Endodermal cell (in vitro differentiated cells): ENCODE results near the gene KLHDC7B. TPM values are rescaled to one million over a fixed set of nuclear protein-coding genes. Genes with fewer than 3 reads are reported as not detected.

Experiments used
- DNase-seq: peaks from one replicate; pipeline ENCODE4 v3.0.0-alpha.2; 2017
- H3K27ac ChIP-seq: 2 replicates; pipeline ENCODE4 v1.5.1; 2013; ENCODE audit warnings: mild to moderate bottlenecking, low read depth, low read length, moderate library complexity
- H3K27me3 ChIP-seq: 2 replicates; pipeline ENCODE4 v1.6.1; 2013; ENCODE audit warnings: mild to moderate bottlenecking, low read length, moderate library complexity; ENCODE audit not compliant: insufficient read depth, control insufficient read depth, poor library complexity, severe bottlenecking
- H3K36me3 ChIP-seq: 2 replicates; pipeline ENCODE4 v1.7.0; 2013; ENCODE audit warnings: mild to moderate bottlenecking, low read length, moderate library complexity; ENCODE audit not compliant: control insufficient read depth, insufficient read depth
- H3K4me1 ChIP-seq: one replicate; pipeline ENCODE4 v1.7.0; 2013; ENCODE audit warnings: low read length; ENCODE audit not compliant: control insufficient read depth, insufficient read depth
- H3K4me3 ChIP-seq: 2 replicates; pipeline ENCODE4 v1.5.1; 2013; ENCODE audit warnings: mild to moderate bottlenecking, low read length, moderate library complexity
- H3K9ac ChIP-seq: 2 replicates; pipeline ENCODE4 v1.6.1; 2013; ENCODE audit warnings: mild to moderate bottlenecking, low read length, moderate library complexity; ENCODE audit not compliant: poor library complexity, severe bottlenecking; ENCODE audit errors: extremely low read depth
- H3K9me3 ChIP-seq: 2 replicates; pipeline ENCODE4 v1.6.1; 2013; ENCODE audit warnings: mild to moderate bottlenecking, low read length, moderate library complexity; ENCODE audit not compliant: control insufficient read depth
- H3K27ac Mint-ChIP-seq: 2 replicates; pipeline ENCODE4 v1.8.0; 2020; ENCODE audit warnings: mixed read lengths
- H3K27me3 Mint-ChIP-seq: 2 replicates; pipeline ENCODE4 v1.8.0; 2021; ENCODE audit warnings: mild to moderate bottlenecking, mixed read lengths; ENCODE audit not compliant: insufficient read depth
- H3K36me3 Mint-ChIP-seq: 2 replicates; pipeline ENCODE4 v1.8.0; 2020; ENCODE audit warnings: low read depth, mixed read lengths
- H3K4me1 Mint-ChIP-seq: 2 replicates; pipeline ENCODE4 v1.8.0; 2020; ENCODE audit warnings: mixed read lengths
- H3K4me3 Mint-ChIP-seq: 2 replicates; pipeline ENCODE4 v1.8.0; 2020; ENCODE audit warnings: mild to moderate bottlenecking, moderate library complexity, mixed read lengths
- H3K9me3 Mint-ChIP-seq: 2 replicates; pipeline ENCODE4 v1.8.0; 2020; ENCODE audit warnings: mild to moderate bottlenecking, mixed read lengths
- WGBS, 2 experiments: methylation state at CpG; one replicate each; pipeline versions ENCODE4 v1.1.5 to v1.1.7; 2013; ENCODE audit warnings: missing lambda C conversion rate in 2 of 2, mixed read lengths in 1 of 2; ENCODE audit not compliant: insufficient coverage in 1 of 2, insufficient read length in 1 of 2; 5-methylcytosine and 5-hydroxymethylcytosine counted together
- total RNA-seq, 2 donors: library from RNA; stranded (reverse); fragmentation: NEBNext Ultra II Directional in 1 of 2; extraction: Animal tissue kit (Norgen Biotek cat#: 25700) in 1 of 2; gene quantifications; 2 replicates in 1 of 2; 3 replicates in 1 of 2; pipeline ENCODE4 v1.2.1, GENCODE V29; 2021
- TF ChIP-seq, protein P1 (sequence below): fragments of 200-600 bp; sonication (generic); conservative IDR thresholded peaks from 2 replicates; pipeline ENCODE4 v1.5.0; 2021; ENCODE audit warnings: antibody characterized with exemption, mild to moderate bottlenecking

KLHDC7B gene
- total RNA-seq, 2 donors from 2014 or later = not detected

DNA sequence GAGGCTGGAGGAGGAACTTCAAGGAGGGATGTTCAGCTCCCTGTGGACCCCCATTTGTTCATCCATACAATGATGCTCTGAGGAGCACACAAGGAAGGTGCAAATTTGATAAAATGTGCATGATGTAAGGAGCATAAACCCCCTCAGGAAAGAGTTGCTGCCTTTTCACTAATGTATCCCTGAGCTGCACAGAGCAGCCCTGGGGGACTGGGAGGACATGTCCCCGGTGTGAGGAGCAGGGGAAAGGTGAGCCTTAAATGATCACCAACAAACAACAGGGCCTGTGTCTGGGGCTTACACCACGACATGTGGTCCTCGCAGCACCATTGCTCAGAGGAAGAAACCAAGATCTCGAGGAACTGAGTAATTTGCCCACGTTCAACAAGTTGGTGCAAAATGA lies 51.4 kb downstream of the KLHDC7B start:
- 82 to 94% methylated on average over 5 of the region's 5 CpGs for WGBS, 2 experiments
- H3K9me3 ChIP-seq = no peaks in the 10 kb centered on the region
- Mint-ChIP-seq H3K4me3 (no peak overlapping the region), H3K27ac (no peak overlapping the region), H3K4me1 (no peaks in the 10 kb centered on the region), H3K27me3 (peaks cover 62% of the 10 kb centered on the region), H3K36me3 (no peaks in the 10 kb centered on the region), H3K9me3 (no peaks in the 10 kb centered on the region)
- H3K27me3 ChIP-seq = peaks cover 56% of the 10 kb centered on the region
- no peak for DNase-seq
- H3K4me3 ChIP-seq = no peak overlapping the region
- H3K36me3 ChIP-seq = no peaks in the 10 kb centered on the region
- H3K4me1 ChIP-seq = no peaks in the 10 kb centered on the region
- TF ChIP-seq, protein P1, sequence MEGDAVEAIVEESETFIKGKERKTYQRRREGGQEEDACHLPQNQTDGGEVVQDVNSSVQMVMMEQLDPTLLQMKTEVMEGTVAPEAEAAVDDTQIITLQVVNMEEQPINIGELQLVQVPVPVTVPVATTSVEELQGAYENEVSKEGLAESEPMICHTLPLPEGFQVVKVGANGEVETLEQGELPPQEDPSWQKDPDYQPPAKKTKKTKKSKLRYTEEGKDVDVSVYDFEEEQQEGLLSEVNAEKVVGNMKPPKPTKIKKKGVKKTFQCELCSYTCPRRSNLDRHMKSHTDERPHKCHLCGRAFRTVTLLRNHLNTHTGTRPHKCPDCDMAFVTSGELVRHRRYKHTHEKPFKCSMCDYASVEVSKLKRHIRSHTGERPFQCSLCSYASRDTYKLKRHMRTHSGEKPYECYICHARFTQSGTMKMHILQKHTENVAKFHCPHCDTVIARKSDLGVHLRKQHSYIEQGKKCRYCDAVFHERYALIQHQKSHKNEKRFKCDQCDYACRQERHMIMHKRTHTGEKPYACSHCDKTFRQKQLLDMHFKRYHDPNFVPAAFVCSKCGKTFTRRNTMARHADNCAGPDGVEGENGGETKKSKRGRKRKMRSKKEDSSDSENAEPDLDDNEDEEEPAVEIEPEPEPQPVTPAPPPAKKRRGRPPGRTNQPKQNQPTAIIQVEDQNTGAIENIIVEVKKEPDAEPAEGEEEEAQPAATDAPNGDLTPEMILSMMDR = no peak
- H3K9ac ChIP-seq = no peak overlapping the region
- no peak overlapping the region for H3K27ac ChIP-seq

DNA sequence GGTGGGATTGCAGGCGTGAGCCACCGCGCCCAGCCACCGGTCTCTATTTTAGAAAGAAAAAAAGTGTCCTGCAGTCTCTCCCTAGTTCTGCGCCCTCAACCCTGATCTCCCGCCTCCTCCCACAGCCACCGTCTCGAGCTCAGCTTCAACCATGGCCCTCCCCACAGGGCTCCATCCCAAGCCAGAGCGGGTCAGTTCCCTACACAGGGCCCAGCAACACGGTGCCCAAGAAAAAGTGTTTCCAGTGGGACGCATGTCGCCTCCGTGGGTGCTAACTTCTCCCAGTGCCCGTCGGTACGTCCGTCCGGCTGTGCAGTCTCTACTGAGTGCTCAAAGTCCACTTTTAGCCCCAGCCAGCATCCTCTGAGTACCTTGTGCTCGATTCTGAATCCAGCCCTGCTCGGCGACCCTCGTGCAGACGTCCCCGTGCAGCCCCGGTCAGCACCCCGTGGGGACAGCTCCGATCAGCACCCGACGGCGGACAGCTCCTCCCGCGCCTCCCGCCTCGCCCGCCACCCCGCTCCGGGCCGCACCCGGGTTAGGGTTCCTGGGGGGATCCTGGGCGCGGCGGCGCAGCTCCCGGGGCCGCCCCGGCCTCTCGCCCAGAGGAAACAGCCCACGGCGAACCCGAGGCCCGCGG lies 54.2 kb downstream of the KLHDC7B start:
- H3K27ac Mint-ChIP-seq = no peak overlapping the region
- H3K9me3 Mint-ChIP-seq = no peaks in the 10 kb centered on the region
- H3K27ac ChIP-seq = no peak overlapping the region
- H3K27me3 ChIP-seq = peaks cover 83% of the 10 kb centered on the region
- H3K9me3 ChIP-seq = no peaks in the 10 kb centered on the region
- H3K4me3 Mint-ChIP-seq = peak overlapping the region; percentile 45
- no peaks in the 10 kb centered on the region for H3K4me1 ChIP-seq
- H3K4me1 Mint-ChIP-seq = no peaks in the 10 kb centered on the region
- no peak overlapping the region for H3K4me3 ChIP-seq
- no peaks in the 10 kb centered on the region for H3K36me3 Mint-ChIP-seq
- peak; percentile 91 for DNase-seq
- H3K27me3 Mint-ChIP-seq = peaks cover 83% of the 10 kb centered on the region
- no peaks in the 10 kb centered on the region for H3K36me3 ChIP-seq
- TF ChIP-seq, protein P1 = no peak
- H3K9ac ChIP-seq = no peak overlapping the region
- 20 to 30% methylated on average over 20 to 52 of the region's 52 CpGs for WGBS, 2 experiments

DNA sequence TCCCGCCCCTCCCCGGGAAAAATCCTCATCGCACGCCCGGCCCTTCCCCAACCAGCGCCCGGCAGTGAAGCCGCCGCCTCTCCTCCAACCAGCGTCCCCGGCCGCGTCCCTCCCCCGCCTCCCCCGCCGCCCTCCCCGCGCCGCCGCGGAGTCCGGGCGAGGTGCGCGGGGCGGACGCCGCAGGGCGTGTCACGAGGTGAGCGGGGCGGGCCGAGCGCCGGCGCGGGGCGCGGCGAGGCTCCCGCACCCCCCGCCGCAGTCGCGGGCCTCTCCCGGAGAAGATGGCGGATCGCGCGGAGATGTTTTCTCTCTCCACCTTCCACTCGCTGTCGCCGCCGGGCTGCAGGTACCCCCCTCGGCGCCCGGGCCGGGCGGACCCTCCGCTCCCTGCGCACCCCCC lies 54.8 kb downstream of the KLHDC7B start, which contains the start of gene MAPK8IP2:
MAPK8IP2 (plus strand) TSS at position 256 of the 400 bp plus-strand sequence; CDS start at position 282, 26 bp downstream.
- Mint-ChIP-seq H3K9me3 (no peaks in the 10 kb centered on the region), H3K27ac (no peak within 1 kb of the TSS), H3K36me3 (no peaks in the 10 kb centered on the region), H3K27me3 (peaks cover 87% of the 10 kb centered on the region), H3K4me3 (peak within 1 kb of the TSS; percentile 46), H3K4me1 (no peaks in the 10 kb centered on the region)
- peak within 1 kb of the TSS; percentile 32 for H3K27ac ChIP-seq
- peak; percentile 55 for DNase-seq
- no peak within 1 kb of the TSS for H3K9ac ChIP-seq
- H3K36me3 ChIP-seq = no peaks in the 10 kb centered on the region
- H3K4me1 ChIP-seq = no peaks in the 10 kb centered on the region
- WGBS, 2 experiments = 1% methylated on average over 58 of the region's 61 CpGs; no CpG with 5 or more reads in 1 of the 2 experiments
- no peak within 1 kb of the TSS for H3K4me3 ChIP-seq
- no peaks in the 10 kb centered on the region for H3K9me3 ChIP-seq
- H3K27me3 ChIP-seq = peaks cover 85% of the 10 kb centered on the region
- TF ChIP-seq, protein P1 = no peak

Other genes starting within 250 kb of the KLHDC7B start
- gene PLXNB2, start 238.3 kb upstream of the KLHDC7B start, total RNA-seq = 10 to 100 TPM; 94.7 to 97.7 TPM
- 10 to 100 TPM in 1 of 2 donors, 1 to 10 TPM in 1; 8.3 to 14.2 TPM for gene DENND6B, start 218.9 kb upstream of the KLHDC7B start, total RNA-seq
- 10 to 100 TPM; 58.7 to 81.2 TPM for gene PPP6R2, start 202.6 kb upstream of the KLHDC7B start, total RNA-seq
- 10 to 100 TPM; 89.9 to 90.1 TPM for gene SBF1, start 70.9 kb upstream of the KLHDC7B start, total RNA-seq
- gene ADM2, start 64.4 kb upstream of the KLHDC7B start, total RNA-seq = 1 to 10 TPM; 4.0 to 4.2 TPM
- not detected for gene MIOX, start 59.0 kb upstream of the KLHDC7B start, total RNA-seq
- gene LMF2, start 38.2 kb upstream of the KLHDC7B start, total RNA-seq = 10 to 100 TPM; 58.8 to 65.2 TPM
- 10 to 100 TPM; 63.3 to 73.1 TPM for gene NCAPH2, start 37.7 kb upstream of the KLHDC7B start, total RNA-seq
- 1 to 10 TPM in 1 of 2 donors, under 1 TPM in 1; 0.89 to 2.3 TPM for gene SCO2, start 20.3 kb upstream of the KLHDC7B start, total RNA-seq
- 1 to 10 TPM; 1.2 to 2.1 TPM for gene TYMP, start 15.9 kb upstream of the KLHDC7B start, total RNA-seq
- under 1 TPM; 0.70 to 0.91 TPM for gene SYCE3, start 17.0 kb downstream of the KLHDC7B start, total RNA-seq
- 100 to 1,000 TPM in 1 of 2 donors, 10 to 100 TPM in 1; 83.5 to 105 TPM for gene CPT1B, start 32.5 kb downstream of the KLHDC7B start, total RNA-seq
- gene CHKB, start 37.0 kb downstream of the KLHDC7B start, total RNA-seq = 100 to 1,000 TPM; 108 TPM
- gene MAPK8IP2, start 54.9 kb downstream of the KLHDC7B start, total RNA-seq = 1 to 10 TPM; 1.2 to 1.4 TPM
- 10 to 100 TPM; 28.6 to 30.6 TPM for gene ARSA, start 82.3 kb downstream of the KLHDC7B start, total RNA-seq
- gene SHANK3, start 126.9 kb downstream of the KLHDC7B start, total RNA-seq = 10 to 100 TPM in 1 of 2 donors, 1 to 10 TPM in 1; 9.4 to 11.1 TPM
- under 1 TPM in 1 of 2 donors, not detected in 1; 0.18 TPM for gene ACR, start 192.3 kb downstream of the KLHDC7B start, total RNA-seq
- gene RABL2B, start 237.7 kb downstream of the KLHDC7B start, total RNA-seq = 10 to 100 TPM; 35.4 to 35.5 TPM